Mammary epithelial cell (primary cell): ENCODE measurements around the gene NOP58.

Experiments
- CTCF ChIP-seq, 2 donors: IDR thresholded peaks in 1 of 2; conservative IDR thresholded peaks in 1 of 2; 2 replicates each; pipeline ENCODE4 v1.5.1; 2011 to 2012; ENCODE audit warnings: inconsistent platforms in 2 of 2, low read length in 2 of 2, mild to moderate bottlenecking in 2 of 2, control low read depth in 1 of 2, low read depth in 1 of 2; ENCODE audit not compliant: insufficient read depth in 1 of 2; ENCODE audit errors: extremely low read depth in 1 of 2
- EZH2 ChIP-seq: IDR thresholded peaks from 2 replicates; pipeline ENCODE4 v1.6.1; 2012; ENCODE audit warnings: low read length, inconsistent platforms, borderline replicate concordance

- TF ChIP-seq CTCF (conservative IDR thresholded peaks at IDR 0.05 in 1 of 2, IDR thresholded peaks at IDR 0.05 in 1 of 2; ENCODE audit: extremely low read depth in 1 of 2, insufficient read depth in 1 of 2, low read depth in 1 of 2, low read length in 2 of 2) (no peak), EZH2 (no peak)
These were observed 73.7 kb downstream of the NOP58 start for GRCh38 chr2:202339071-202339870.
